Esophagus squamous epithelium (tissue), 4 donors: ENCODE data around the gene COPS8.

Source experiments
- POLR2A ChIP-seq, 4 donors: fragments of 450-650 bp; IDR thresholded peaks; one replicate each; pipeline ENCODE4 v1.6.1; 2017; ENCODE audit warnings: antibody characterized with exemption in 4 of 4, mild to moderate bottlenecking in 4 of 4, moderate library complexity in 3 of 4
- TF ChIP-seq, protein P1 (sequence below), 6 experiments: fragments of 450-650 bp in 4 of 6; fragments of 200-600 bp in 2 of 6; sonication (generic) in 2 of 6; IDR thresholded peaks; one replicate each; pipeline ENCODE4 v1.5.1; 2016 to 2019; ENCODE audit warnings: antibody characterized with exemption in 6 of 6, mild to moderate bottlenecking in 4 of 6, moderate library complexity in 4 of 6

DNA sequence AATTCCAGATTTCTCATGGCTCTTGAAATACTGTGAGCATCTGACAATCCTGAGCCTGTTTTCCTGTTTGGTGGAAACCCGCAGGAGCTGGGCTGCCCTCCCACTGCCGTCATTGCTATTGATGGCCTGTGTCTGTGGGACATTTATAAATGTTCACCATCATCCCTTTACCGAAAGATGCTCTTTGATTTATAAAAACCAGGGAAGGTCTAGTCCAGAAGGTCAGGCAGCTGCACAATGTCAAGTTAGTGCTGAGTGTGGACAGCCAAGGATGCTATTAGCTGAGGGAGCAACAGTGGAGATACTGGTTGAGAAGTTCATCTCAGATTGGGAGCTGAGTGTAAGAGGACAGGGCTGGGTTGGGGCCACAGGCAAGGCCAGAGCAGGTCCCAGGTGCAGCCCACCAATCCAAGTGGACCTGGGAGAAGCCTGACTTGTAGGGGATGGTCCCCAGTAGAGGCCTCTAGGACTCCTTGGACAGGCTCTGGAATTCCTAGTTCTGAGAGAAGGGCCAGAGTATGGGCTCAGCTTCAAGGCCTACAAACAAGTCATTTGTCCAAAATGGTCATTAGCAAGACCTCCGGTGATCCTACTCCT, 55.1 kb downstream of the COPS8 start:
- TF ChIP-seq, protein P1, sequence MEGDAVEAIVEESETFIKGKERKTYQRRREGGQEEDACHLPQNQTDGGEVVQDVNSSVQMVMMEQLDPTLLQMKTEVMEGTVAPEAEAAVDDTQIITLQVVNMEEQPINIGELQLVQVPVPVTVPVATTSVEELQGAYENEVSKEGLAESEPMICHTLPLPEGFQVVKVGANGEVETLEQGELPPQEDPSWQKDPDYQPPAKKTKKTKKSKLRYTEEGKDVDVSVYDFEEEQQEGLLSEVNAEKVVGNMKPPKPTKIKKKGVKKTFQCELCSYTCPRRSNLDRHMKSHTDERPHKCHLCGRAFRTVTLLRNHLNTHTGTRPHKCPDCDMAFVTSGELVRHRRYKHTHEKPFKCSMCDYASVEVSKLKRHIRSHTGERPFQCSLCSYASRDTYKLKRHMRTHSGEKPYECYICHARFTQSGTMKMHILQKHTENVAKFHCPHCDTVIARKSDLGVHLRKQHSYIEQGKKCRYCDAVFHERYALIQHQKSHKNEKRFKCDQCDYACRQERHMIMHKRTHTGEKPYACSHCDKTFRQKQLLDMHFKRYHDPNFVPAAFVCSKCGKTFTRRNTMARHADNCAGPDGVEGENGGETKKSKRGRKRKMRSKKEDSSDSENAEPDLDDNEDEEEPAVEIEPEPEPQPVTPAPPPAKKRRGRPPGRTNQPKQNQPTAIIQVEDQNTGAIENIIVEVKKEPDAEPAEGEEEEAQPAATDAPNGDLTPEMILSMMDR (IDR thresholded peaks at IDR 0.05), result no peak
- no peak for TF ChIP-seq POLR2A (IDR thresholded peaks at IDR 0.05)
